ENCODE results near the gene ERFL. TPM values are rescaled to one million over a fixed set of nuclear protein-coding genes. Genes with fewer than 3 reads are reported as not detected.

Gene ERFL
- total and polyA plus RNA-seq, 2 of the 8 experiments (the other 6 are each of a cell fraction or from before 2014, with no cell fraction given) = 0.12 TPM; not detected in 1

DNA sequence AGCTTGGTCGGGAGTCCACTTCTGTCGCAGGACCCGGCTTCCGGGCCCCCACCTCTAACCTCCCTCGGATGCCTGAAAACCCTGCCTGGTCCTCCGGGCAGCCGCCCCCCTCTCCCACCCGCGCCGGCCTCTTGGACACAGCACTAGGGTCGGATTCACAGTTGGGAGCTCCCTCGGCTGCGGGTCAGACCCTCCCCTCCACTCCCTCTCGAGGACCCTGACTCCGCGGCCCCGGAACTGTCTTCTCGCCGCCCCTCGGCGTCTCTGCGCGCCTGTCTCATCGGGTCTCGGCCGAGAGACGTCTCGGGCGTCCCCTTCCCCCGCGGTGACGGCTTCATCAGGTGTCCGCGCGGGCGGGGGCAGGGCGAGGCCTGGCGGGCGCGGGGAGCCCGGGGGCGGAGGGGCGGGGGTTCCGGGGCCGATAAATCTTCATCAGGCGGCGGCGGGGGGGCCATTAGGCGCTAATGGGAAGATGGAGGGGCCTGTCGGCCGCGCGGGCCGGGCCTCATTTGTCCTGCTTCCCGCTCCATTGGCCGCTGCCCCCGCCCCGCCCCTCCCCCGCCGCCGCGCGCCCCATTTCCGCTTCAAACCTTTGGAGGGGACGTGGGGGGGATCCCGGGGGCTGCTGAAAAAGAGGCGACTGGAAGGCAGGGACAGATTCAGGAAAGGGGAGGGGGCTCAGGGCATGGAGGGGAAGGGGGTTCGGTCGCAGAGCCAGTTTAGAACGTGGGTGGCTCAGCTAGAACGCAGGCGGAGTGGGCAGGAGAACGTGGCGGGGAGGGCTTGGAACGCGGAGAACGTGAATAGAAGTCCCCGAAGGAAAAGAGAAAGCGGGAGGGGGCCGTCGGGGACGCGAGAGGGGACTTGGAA lies 11.8 kb upstream of the ERFL start:
- no peak overlapping the region for H2AK5ac ChIP-seq (ENCODE audit: low read depth, low read length)
- H2BK15ac ChIP-seq (ENCODE audit: low read length) = no peak overlapping the region
- H3K79me1 ChIP-seq (ENCODE audit: low read depth, low read length) = no peaks in the 10 kb centered on the region
- peak overlapping the region; percentile 73; the same call in 1 of the 2 replicates for H4K8ac ChIP-seq (ENCODE audit: extremely low read depth, insufficient read depth, low read length)
- no peaks in the 10 kb centered on the region for H3K9me3 ChIP-seq (ENCODE audit: insufficient read depth in 2 of 2, low read depth in 1 of 2, low read length in 1 of 2)
- H3K79me2 ChIP-seq (ENCODE audit: control insufficient read depth in 1 of 2, insufficient read depth in 2 of 2, low read length in 2 of 2) = no peaks in the 10 kb centered on the region
- FAIRE-seq (no peak), DNase-seq (ENCODE audit: low read depth in 1 of 2, low spot score in 2 of 2) (peak in 1 of 2 experiments; percentile 74)
- no peak overlapping the region for H3K4ac ChIP-seq (replicated peaks; ENCODE audit: insufficient read length, low read depth, low read length)
- no peak for TF ChIP-seq GTF2F1 (IDR thresholded peaks at IDR 0.05; ENCODE audit: borderline replicate concordance, low read depth, low read length)
- 0 out of 4 replicates have a peak, but pooled peaks of 1 of the 2 experiments have one; percentile 30 for TF ChIP-seq SIN3A (conservative IDR thresholded peaks at IDR 0.05 in 1 of 2, IDR thresholded peaks at IDR 0.05 in 1 of 2; ENCODE audit: low read depth in 1 of 2, low read length in 2 of 2)
- TF ChIP-seq BACH1 (IDR thresholded peaks at IDR 0.05; ENCODE audit: low read length) = no peak
- 0 out of 2 replicates have a peak, but pooled peaks have one; percentile 15 for TF ChIP-seq TAF1 (IDR thresholded peaks at IDR 0.05; ENCODE audit: low read depth, low read length)
- TF ChIP-seq SUZ12 (IDR thresholded peaks at IDR 0.05; ENCODE audit: low read length) = 0 out of 2 replicates have a peak, but pooled peaks have one; percentile 74
- TF ChIP-seq KDM4A (IDR thresholded peaks at IDR 0.05; ENCODE audit: low read depth, low read length, severe bottlenecking) = peak; percentile 45
- no peak for TF ChIP-seq HDAC6 (IDR thresholded peaks at IDR 0.05; ENCODE audit: low read depth, low read length)
- TF ChIP-seq, protein P1, sequence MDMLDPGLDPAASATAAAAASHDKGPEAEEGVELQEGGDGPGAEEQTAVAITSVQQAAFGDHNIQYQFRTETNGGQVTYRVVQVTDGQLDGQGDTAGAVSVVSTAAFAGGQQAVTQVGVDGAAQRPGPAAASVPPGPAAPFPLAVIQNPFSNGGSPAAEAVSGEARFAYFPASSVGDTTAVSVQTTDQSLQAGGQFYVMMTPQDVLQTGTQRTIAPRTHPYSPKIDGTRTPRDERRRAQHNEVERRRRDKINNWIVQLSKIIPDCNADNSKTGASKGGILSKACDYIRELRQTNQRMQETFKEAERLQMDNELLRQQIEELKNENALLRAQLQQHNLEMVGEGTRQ (IDR thresholded peaks at IDR 0.05; ENCODE audit: low read length) = no peak
- peak; percentile 63 for TF ChIP-seq EZH2 (IDR thresholded peaks at IDR 0.05; ENCODE audit: low read depth, low read length, severe bottlenecking)
- H3K23me2 ChIP-seq (ENCODE audit: low read depth, low read length) = peaks cover 9% of the 10 kb centered on the region; the same call in 1 of the 2 replicates
- peak overlapping the region; percentile 95 for H3K18ac ChIP-seq (ENCODE audit: extremely low read depth, low read length)
- peak overlapping the region; percentile 46 to 88 (median 52) for H3K4me3 ChIP-seq (ENCODE audit: extremely low read depth in 1 of 4, insufficient read depth in 2 of 4, low read depth in 3 of 4, low read length in 4 of 4)
- no peak overlapping the region for H3K27ac ChIP-seq (ENCODE audit: low read depth, low read length)
- H3K4me2 ChIP-seq (ENCODE audit: insufficient read depth in 1 of 2, low read depth in 2 of 2, low read length in 2 of 2) = peak overlapping the region; percentile 61 to 86
- H4K5ac ChIP-seq (ENCODE audit: insufficient read length, low read depth, low read length) = no peak overlapping the region
- H3K9ac ChIP-seq (replicated peaks in 1 of 4; ENCODE audit: extremely low read depth in 1 of 4, low read depth in 3 of 4, low read length in 3 of 4) = no peak overlapping the region; a peak in 1 of 7 replicates
- POLR2A ChIA-PET (ENCODE audit: partially characterized antibody) = interaction anchor here (0.8 to 1.5 kb wide), 5 partner anchors 10 to 80 kb away, joined by 3 to 6 read pairs (median 4); partner anchors contain the start of gene RPS19
- no peak overlapping the region for H3K56ac ChIP-seq (replicated peaks; ENCODE audit: insufficient read length, low read depth, low read length)
- no peaks in the 10 kb centered on the region for H3K36me3 ChIP-seq (ENCODE audit: control insufficient read depth in 2 of 4, insufficient read depth in 4 of 4, low read length in 3 of 4)
- peak overlapping the region; percentile 33 for H2BK120ac ChIP-seq (replicated peaks; ENCODE audit: low read depth, low read length)
- H4K91ac ChIP-seq (replicated peaks; ENCODE audit: insufficient read length, low read length) = peak overlapping the region; percentile 65
- no peaks in the 10 kb centered on the region; a peak in 2 of 7 replicates for H3K4me1 ChIP-seq (replicated peaks in 1 of 4; ENCODE audit: control insufficient read depth in 3 of 4, insufficient read depth in 4 of 4, low read length in 3 of 4)
- peaks cover 0 to 9% of the 10 kb centered on the region in 2 experiments for H4K20me1 ChIP-seq (replicated peaks in 1 of 2; ENCODE audit: control insufficient read depth in 1 of 2, insufficient read depth in 2 of 2, low read length in 2 of 2)
- no peak overlapping the region for H2BK20ac ChIP-seq (ENCODE audit: low read length)
- no peak overlapping the region for H3K23ac ChIP-seq (ENCODE audit: insufficient read length)
- H3K27me3 ChIP-seq (replicated peaks in 1 of 4; ENCODE audit: control insufficient read depth in 3 of 4, extremely low read depth in 1 of 4, insufficient read depth in 3 of 4, low read length in 3 of 4) = peaks cover 13 to 48% (median 44%) of the 10 kb centered on the region in 4 experiments
- peak overlapping the region; percentile 67; the same call in 1 of the 2 replicates for H2AFZ ChIP-seq (ENCODE audit: low read length)
- CTCF ChIA-PET (ENCODE audit: partially characterized antibody) = interaction anchor here (0.5 to 1.0 kb wide), 6 partner anchors 12 to 588 kb away, joined by 3 to 6 read pairs (median 3); no protein-coding TSS in a partner anchor
- no peak overlapping the region for H3K14ac ChIP-seq (ENCODE audit: insufficient read length)
- H2BK12ac ChIP-seq (ENCODE audit: low read depth, low read length) = peak overlapping the region; percentile 75; the same call in 1 of the 2 replicates
- 3% methylated on average over 26 of the region's 83 CpGs; no CpG with 5 or more reads in 1 of the 2 experiments for WGBS, 2 experiments (ENCODE audit: extremely low coverage in 1 of 2, insufficient coverage in 1 of 2, insufficient read length in 1 of 2, insufficient replicate concordance in 2 of 2, low coverage in 1 of 2, low lambda C conversion rate in 2 of 2, missing lambda C conversion rate in 1 of 2)
- H2BK5ac ChIP-seq (ENCODE audit: low read depth, low read length) = no peak overlapping the region

All from H1 (cell line).